ENCODE data around the gene SLC48A1.

DNA sequence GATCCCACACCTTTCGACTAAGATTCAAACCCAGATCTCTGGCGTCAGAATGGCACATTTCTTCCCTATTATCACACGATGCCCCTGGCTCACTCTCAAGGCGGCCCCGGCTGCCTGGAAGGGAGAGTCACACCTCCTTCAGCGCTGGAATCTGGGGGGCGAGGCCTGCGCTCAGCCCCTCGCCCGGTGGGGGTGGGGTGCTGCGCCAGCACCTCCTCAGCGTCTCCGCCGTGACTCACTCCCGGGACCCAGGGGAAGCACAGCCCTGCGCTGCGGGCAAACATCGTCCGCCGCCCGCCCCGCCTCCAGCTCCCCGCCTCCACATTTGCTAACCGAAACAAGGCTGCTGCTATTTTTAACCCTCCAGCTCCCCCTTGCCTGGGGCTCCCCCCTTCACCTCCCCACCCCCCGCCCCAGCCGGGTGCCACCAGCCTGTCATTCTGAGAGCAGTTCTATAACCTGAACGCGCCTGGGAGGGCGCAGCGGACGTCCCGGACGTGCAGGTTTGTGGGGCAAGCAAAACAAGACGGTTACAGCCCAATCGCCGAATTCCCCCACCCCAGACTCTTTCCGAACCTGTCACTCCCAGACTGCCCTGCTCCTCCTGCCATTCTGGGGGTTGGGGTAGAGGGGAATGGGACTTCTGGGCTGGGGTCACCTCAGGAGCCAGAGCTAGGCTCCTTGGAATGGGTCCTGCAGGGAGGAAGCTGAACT is 39.9 kb downstream of the SLC48A1 start:
- TF ChIP-seq, protein P1, sequence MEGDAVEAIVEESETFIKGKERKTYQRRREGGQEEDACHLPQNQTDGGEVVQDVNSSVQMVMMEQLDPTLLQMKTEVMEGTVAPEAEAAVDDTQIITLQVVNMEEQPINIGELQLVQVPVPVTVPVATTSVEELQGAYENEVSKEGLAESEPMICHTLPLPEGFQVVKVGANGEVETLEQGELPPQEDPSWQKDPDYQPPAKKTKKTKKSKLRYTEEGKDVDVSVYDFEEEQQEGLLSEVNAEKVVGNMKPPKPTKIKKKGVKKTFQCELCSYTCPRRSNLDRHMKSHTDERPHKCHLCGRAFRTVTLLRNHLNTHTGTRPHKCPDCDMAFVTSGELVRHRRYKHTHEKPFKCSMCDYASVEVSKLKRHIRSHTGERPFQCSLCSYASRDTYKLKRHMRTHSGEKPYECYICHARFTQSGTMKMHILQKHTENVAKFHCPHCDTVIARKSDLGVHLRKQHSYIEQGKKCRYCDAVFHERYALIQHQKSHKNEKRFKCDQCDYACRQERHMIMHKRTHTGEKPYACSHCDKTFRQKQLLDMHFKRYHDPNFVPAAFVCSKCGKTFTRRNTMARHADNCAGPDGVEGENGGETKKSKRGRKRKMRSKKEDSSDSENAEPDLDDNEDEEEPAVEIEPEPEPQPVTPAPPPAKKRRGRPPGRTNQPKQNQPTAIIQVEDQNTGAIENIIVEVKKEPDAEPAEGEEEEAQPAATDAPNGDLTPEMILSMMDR (IDR thresholded peaks at IDR 0.05; ENCODE audit: extremely low read depth in 1 of 2, insufficient read depth in 1 of 2, low read depth in 1 of 2, low read length in 2 of 2), result no peak
- no peak for TF ChIP-seq EZH2 (IDR thresholded peaks at IDR 0.05; ENCODE audit: borderline replicate concordance, low read depth, low read length, severe bottlenecking)
- peak; percentile 47 for TF ChIP-seq POLR2AphosphoS5 (IDR thresholded peaks at IDR 0.05; ENCODE audit: insufficient read depth, low read depth, low read length)
- no peak for TF ChIP-seq POLR2A (IDR thresholded peaks at IDR 0.05; ENCODE audit: low read depth, low read length)

Data from endothelial cell of umbilical vein (primary cell).